GM21576 (cell line): ENCODE results near the gene FAM199X.
A peak's percentile ranks its signal among the peaks of the same experiment; 100 is the strongest.
"Not testable (repeated sequence)": the region's sequence is repeated elsewhere in the genome, so short reads cannot be mapped to it uniquely, and the experiment has no call there.

ENCODE experiments used
- ATAC-seq: cut with Tn5 transposase; IDR thresholded peaks from one replicate; pipeline ENCODE4 v1.9.1; 2021; ENCODE audit warnings: mild to moderate bottlenecking, moderate library complexity; ENCODE audit not compliant: unreplicated experiment

Gene FAM199X

GRCh38 chrX:104187931-104188330 is 21.7 kb downstream of the FAM199X start:
- no peak for ATAC-seq

DNA sequence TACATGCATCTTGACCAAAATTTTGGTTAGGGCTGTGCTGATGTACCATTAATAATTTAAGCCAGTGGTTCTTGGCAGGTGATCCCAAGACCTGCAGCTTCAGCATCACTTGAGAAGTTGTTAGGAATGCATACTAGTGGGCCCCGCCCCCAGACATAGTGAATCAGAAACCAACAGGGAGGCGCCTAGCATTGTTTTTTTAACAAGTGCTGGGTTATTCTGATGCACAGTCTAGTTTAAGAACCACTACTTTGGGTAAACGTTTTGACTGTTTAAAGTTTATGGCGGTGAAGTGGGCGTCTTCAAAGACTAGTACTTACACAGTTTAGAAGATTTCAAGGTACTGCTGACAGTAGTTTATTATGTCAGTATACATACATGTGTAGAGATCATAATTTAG is 23.6 kb downstream of the FAM199X start:
- no peak for ATAC-seq

- ATAC-seq: no peak
These were observed 27.2 kb downstream of the FAM199X start for GRCh38 chrX:104193485-104193884.

DNA sequence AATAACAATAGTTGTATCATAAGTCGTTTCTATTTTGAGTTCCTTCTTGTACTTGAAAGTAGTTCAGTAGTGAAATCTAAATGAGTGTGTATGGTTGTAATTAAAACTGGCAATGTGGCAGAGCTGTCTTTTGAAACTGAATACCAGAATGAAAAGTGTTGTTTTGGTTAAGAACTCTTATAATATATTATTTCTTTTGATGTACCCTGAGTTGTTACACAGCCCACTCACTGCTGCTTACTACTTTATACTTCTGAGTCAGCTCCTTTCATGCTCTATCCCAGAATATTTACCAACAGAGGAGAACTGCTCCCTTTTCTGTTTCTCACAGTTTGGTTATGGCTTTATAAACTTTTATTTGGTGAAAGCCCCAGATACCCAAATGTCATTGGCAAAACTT is 28.8 kb downstream of the FAM199X start:
- peak; percentile 31 for ATAC-seq

GRCh38 chrX:104195489-104196084 is 29.3 kb downstream of the FAM199X start:
- peak; percentile 77 for ATAC-seq

DNA sequence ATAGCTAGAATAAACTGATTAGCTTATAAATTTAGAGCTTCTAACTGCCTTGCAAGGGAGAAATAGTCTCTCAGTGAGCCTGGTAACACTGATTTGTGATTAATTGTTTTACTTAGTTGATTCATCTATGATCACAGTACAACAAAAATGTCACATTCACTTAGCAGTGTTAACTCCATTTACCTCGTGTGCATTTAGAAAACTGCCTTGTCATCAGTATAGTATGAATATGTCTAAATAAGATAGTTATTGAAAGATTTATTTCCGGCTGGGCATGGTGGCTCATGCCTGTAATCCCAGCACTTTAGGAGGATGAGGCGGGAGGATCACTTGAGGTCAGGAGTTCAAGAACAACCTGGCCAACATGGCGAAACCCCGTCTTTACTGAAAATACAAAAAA is 39.3 kb downstream of the FAM199X start:
- no peak for ATAC-seq

DNA sequence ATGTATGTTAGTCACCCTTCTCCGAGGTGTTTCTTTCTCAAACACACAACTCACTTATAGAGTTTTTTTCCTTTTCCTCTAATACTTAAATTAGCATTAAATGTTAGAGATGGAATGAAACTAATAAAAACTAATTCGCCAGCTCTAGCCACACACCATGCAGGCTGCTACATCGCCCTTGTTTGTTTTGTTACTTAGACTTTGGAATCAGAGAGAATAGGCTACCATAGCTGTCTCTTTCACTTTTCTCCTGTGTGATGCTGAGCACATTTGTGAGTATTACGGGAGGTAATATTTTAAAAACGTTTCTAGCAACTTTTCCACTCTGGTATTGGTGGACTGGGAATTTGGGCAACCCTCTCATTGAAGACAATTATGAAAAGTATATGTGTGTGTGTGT is 44.9 kb downstream of the FAM199X start:
- ATAC-seq: no peak

GRCh38 chrX:104230060-104230459 is 63.8 kb downstream of the FAM199X start:
- ATAC-seq: not testable (repeated sequence)
